ENCODE results near the gene C3orf49. TPM values are rescaled to one million over a fixed set of nuclear protein-coding genes. Genes with fewer than 3 reads are reported as not detected.

C3orf49 gene
- total and polyA plus RNA-seq, 8 donors: not detected

GRCh38 chr3:63832395-63832794 lies 13.3 kb downstream of the C3orf49 start:
- DNase-seq: no peak
- WGBS, 5 donors: 85 to 93% (median 91%) methylated on average over 6 of the region's 6 CpGs
- Histone ChIP-seq H3K27ac (no peak overlapping the region), H3K9me3 (no peaks in the 10 kb centered on the region), H3K27me3 (no peaks in the 10 kb centered on the region), H3K4me3 (no peak overlapping the region), H3K4me1 (no peaks in the 10 kb centered on the region), H3K36me3 (peaks cover 12 to 82% (median 77%) of the 10 kb centered on the region in 4 donors)
- intact Hi-C loops (cut with DNase I; ENCODE audit: low total_unique reads): no loop called here
- TF ChIP-seq EP300 (IDR thresholded peaks at IDR 0.05) (no peak), CTCF (IDR thresholded peaks at IDR 0.05) (no peak), POLR2A (IDR thresholded peaks at IDR 0.05) (no peak), POLR2AphosphoS5 (IDR thresholded peaks at IDR 0.05) (no peak)

- intact Hi-C loops (cut with DNase I; ENCODE audit: low total_unique reads): no loop called here
- H3K27ac ChIP-seq: no peak overlapping the region
- no peaks in the 10 kb centered on the region for H3K9me3 ChIP-seq
- DNase-seq: no peak
- no peak overlapping the region for H3K4me3 ChIP-seq
- H3K36me3 ChIP-seq: no peaks in the 10 kb centered on the region
- no peaks in the 10 kb centered on the region for H3K27me3 ChIP-seq
- WGBS, 5 donors: 0 to 46% (median 0%) methylated on average over 1 of the region's 1 CpG
- H3K4me1 ChIP-seq: no peaks in the 10 kb centered on the region
- TF ChIP-seq CTCF (IDR thresholded peaks at IDR 0.05) (no peak), POLR2AphosphoS5 (IDR thresholded peaks at IDR 0.05) (no peak), EP300 (IDR thresholded peaks at IDR 0.05) (no peak), POLR2A (IDR thresholded peaks at IDR 0.05) (no peak)
Measured at GRCh38 chr3:63841704-63842103, 22.6 kb downstream of the C3orf49 start.

- Histone ChIP-seq H3K4me3 (no peak overlapping the region), H3K36me3 (no peaks in the 10 kb centered on the region), H3K27ac (no peak overlapping the region), H3K9me3 (no peaks in the 10 kb centered on the region), H3K4me1 (no peaks in the 10 kb centered on the region), H3K27me3 (no peaks in the 10 kb centered on the region)
- TF ChIP-seq POLR2AphosphoS5 (IDR thresholded peaks at IDR 0.05) (no peak), CTCF (IDR thresholded peaks at IDR 0.05) (no peak), POLR2A (IDR thresholded peaks at IDR 0.05) (no peak), EP300 (IDR thresholded peaks at IDR 0.05) (no peak)
- intact Hi-C loops (cut with DNase I; ENCODE audit: low total_unique reads): no loop called here
- no peak for DNase-seq
Measured at GRCh38 chr3:63842127-63842526, 23.0 kb downstream of the C3orf49 start.

GRCh38 chr3:63845215-63845614 lies 26.1 kb downstream of the C3orf49 start:
- no peak for DNase-seq
- TF ChIP-seq CTCF (IDR thresholded peaks at IDR 0.05) (no peak), POLR2AphosphoS5 (IDR thresholded peaks at IDR 0.05) (no peak), EP300 (IDR thresholded peaks at IDR 0.05) (no peak), POLR2A (IDR thresholded peaks at IDR 0.05) (no peak)
- H3K4me1 ChIP-seq: peaks cover 0 to 11% (median 3%) of the 10 kb centered on the region in 4 donors
- no peaks in the 10 kb centered on the region for H3K9me3 ChIP-seq
- 87 to 95% (median 92%) methylated on average over 4 of the region's 4 CpGs for WGBS, 5 donors
- no peak overlapping the region for H3K4me3 ChIP-seq
- H3K36me3 ChIP-seq: no peaks in the 10 kb centered on the region
- intact Hi-C loops (cut with DNase I; ENCODE audit: low total_unique reads): no loop called here
- no peak overlapping the region for H3K27ac ChIP-seq
- no peaks in the 10 kb centered on the region for H3K27me3 ChIP-seq

All from stomach (tissue), 9 donors.